NCI-H1417 (cell line): ENCODE measurements around the gene MTRR.

Experiments
- DNase-seq, 3 experiments: peaks; one replicate each; lab custom pipeline; 2025; lab: John Stamatoyannopoulos, UW

The MTRR gene

GRCh38 chr5:7857361-7857760 is 11.6 kb upstream of the MTRR start:
- no peak for DNase-seq

- DNase-seq = no peak
Observed at GRCh38 chr5:7857926-7858632, 10.9 kb upstream of the MTRR start.

GRCh38 chr5:7866196-7866595 is 2.8 kb upstream of the MTRR start:
- DNase-seq = no peak

- no peak for DNase-seq
Observed at GRCh38 chr5:7867260-7867659, 1.7 kb upstream of the MTRR start.

GRCh38 chr5:7868427-7868772 is 548 bp upstream of the MTRR start:
- peak in 1 of 3 experiments; percentile 41 for DNase-seq

- peak in 1 of 3 experiments; percentile 71 for DNase-seq
Observed at GRCh38 chr5:7869474-7870136, 657 bp downstream of the MTRR start.

- DNase-seq = no peak
Observed at GRCh38 chr5:7871653-7872052, 2.7 kb downstream of the MTRR start.

GRCh38 chr5:7872517-7873130 is 3.7 kb downstream of the MTRR start:
- no peak for DNase-seq

- no peak for DNase-seq
Observed at GRCh38 chr5:7873216-7873615, 4.3 kb downstream of the MTRR start.

GRCh38 chr5:7874639-7875038 is 5.7 kb downstream of the MTRR start:
- no peak for DNase-seq

- no peak for DNase-seq
Observed at GRCh38 chr5:7875151-7875550, 6.2 kb downstream of the MTRR start.

- no peak for DNase-seq
Observed at GRCh38 chr5:7876867-7877266, 7.9 kb downstream of the MTRR start.

GRCh38 chr5:7877851-7878250 is 8.9 kb downstream of the MTRR start:
- peak in 1 of 3 experiments; percentile 39 for DNase-seq

- no peak for DNase-seq
Observed at GRCh38 chr5:7878381-7878873, 9.5 kb downstream of the MTRR start.

- no peak for DNase-seq
Observed at GRCh38 chr5:7881091-7881490, 12.1 kb downstream of the MTRR start.

GRCh38 chr5:7881816-7882215 is 12.9 kb downstream of the MTRR start:
- DNase-seq = peak in 1 of 3 experiments; percentile 19

GRCh38 chr5:7882926-7883325 is 14.0 kb downstream of the MTRR start:
- DNase-seq = peak in 1 of 3 experiments; percentile 76

- peak in 2 of 3 experiments; percentile 36 to 91 for DNase-seq
Observed at GRCh38 chr5:7884491-7885267, 15.7 kb downstream of the MTRR start.

- DNase-seq = peak; percentile 14 to 93 (median 78)
Observed at GRCh38 chr5:7886849-7887475, 18.0 kb downstream of the MTRR start.

GRCh38 chr5:7888901-7889300 is 20.0 kb downstream of the MTRR start:
- no peak for DNase-seq

- no peak for DNase-seq
Observed at GRCh38 chr5:7894439-7894838, 25.5 kb downstream of the MTRR start.

- DNase-seq = no peak
Observed at GRCh38 chr5:7894860-7895259, 25.9 kb downstream of the MTRR start.
